ENCODE data around the gene OR2F1. TPM values are rescaled to one million over a fixed set of nuclear protein-coding genes. Genes with fewer than 3 reads are reported as not detected.

OR2F1 gene
- total and polyA plus RNA-seq, 10 of the 15 experiments (the other 5 are each of a cell fraction or from before 2014, with no cell fraction given), result not detected

DNA sequence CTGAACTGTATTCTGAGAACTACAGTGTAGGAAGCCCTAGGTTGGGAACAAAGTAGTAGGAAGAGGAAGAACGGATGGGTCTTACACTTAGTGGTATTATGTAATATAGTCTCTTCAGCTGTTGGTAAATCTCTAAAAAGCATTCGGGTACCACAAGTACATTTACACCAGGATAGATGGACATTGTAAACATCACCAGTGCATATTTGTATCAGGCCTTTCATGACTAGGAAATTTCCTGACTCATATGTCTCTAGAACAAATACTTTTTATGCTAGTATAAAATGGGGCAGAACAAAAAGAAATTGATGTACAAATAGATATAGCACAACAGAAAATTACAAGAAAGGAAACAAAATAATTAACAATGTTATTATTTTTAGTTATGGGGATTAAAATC, 23.9 kb downstream of the OR2F1 start:
- RAD21 ChIA-PET (ENCODE audit: unreplicated experiment), result no interaction called here
- no peak for ATAC-seq
- TF ChIP-seq, protein P1, sequence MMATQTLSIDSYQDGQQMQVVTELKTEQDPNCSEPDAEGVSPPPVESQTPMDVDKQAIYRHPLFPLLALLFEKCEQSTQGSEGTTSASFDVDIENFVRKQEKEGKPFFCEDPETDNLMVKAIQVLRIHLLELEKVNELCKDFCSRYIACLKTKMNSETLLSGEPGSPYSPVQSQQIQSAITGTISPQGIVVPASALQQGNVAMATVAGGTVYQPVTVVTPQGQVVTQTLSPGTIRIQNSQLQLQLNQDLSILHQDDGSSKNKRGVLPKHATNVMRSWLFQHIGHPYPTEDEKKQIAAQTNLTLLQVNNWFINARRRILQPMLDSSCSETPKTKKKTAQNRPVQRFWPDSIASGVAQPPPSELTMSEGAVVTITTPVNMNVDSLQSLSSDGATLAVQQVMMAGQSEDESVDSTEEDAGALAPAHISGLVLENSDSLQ (IDR thresholded peaks at IDR 0.05), result no peak
- TF ChIP-seq IKZF1 (conservative IDR thresholded peaks at IDR 0.05), result no peak
- TF ChIP-seq NR2C1 (IDR thresholded peaks at IDR 0.05), result no peak
- TF ChIP-seq, protein P2, sequence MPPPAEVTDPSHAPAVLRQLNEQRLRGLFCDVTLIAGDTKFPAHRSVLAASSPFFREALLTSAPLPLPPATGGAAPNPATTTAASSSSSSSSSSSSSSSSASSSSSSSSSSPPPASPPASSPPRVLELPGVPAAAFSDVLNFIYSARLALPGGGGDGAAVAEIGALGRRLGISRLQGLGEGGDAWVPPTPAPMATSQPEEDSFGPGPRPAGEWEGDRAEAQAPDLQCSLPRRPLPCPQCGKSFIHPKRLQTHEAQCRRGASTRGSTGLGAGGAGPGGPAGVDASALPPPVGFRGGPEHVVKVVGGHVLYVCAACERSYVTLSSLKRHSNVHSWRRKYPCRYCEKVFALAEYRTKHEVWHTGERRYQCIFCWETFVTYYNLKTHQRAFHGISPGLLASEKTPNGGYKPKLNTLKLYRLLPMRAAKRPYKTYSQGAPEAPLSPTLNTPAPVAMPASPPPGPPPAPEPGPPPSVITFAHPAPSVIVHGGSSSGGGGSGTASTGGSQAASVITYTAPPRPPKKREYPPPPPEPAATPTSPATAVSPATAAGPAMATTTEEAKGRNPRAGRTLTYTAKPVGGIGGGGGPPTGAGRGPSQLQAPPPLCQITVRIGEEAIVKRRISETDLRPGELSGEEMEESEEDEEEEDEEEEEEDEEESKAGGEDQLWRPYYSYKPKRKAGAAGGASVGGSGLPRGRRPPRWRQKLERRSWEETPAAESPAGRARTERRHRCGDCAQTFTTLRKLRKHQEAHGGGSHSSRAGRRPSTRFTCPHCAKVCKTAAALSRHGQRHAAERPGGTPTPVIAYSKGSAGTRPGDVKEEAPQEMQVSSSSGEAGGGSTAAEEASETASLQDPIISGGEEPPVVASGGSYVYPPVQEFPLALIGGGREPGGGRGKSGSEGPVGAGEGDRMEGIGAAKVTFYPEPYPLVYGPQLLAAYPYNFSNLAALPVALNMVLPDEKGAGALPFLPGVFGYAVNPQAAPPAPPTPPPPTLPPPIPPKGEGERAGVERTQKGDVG (CRISPR knock-in tag; IDR thresholded peaks at IDR 0.05), result no peak
- no peak for TF ChIP-seq CBFB (IDR thresholded peaks at IDR 0.05; ENCODE audit: low read depth)
- TF ChIP-seq TAF1 (IDR thresholded peaks at IDR 0.05; ENCODE audit: borderline replicate concordance, low read depth, low read length), result no peak
- no peak for TF ChIP-seq ZNF24 (IDR thresholded peaks at IDR 0.05)
- TF ChIP-seq MEF2A (IDR thresholded peaks at IDR 0.05; ENCODE audit: insufficient read depth, low read depth, low read length), result no peak
- no peak for TF ChIP-seq WRNIP1 (IDR thresholded peaks at IDR 0.05; ENCODE audit: borderline replicate concordance, low read depth, low read length)
- TF ChIP-seq CREM (IDR thresholded peaks at IDR 0.05; ENCODE audit: low read depth), result no peak
- TF ChIP-seq BACH1 (IDR thresholded peaks at IDR 0.05; ENCODE audit: borderline replicate concordance), result no peak
- TF ChIP-seq SP1 (IDR thresholded peaks at IDR 0.05; ENCODE audit: low read depth, low read length), result no peak
- TF ChIP-seq, protein P3, sequence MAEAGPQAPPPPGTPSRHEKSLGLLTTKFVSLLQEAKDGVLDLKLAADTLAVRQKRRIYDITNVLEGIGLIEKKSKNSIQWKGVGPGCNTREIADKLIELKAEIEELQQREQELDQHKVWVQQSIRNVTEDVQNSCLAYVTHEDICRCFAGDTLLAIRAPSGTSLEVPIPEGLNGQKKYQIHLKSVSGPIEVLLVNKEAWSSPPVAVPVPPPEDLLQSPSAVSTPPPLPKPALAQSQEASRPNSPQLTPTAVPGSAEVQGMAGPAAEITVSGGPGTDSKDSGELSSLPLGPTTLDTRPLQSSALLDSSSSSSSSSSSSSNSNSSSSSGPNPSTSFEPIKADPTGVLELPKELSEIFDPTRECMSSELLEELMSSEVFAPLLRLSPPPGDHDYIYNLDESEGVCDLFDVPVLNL (IDR thresholded peaks at IDR 0.05; ENCODE audit: low read depth, low read length), result no peak
- no peak for TF ChIP-seq HDAC2 (IDR thresholded peaks at IDR 0.05)
- no peak for TF ChIP-seq HDAC6 (IDR thresholded peaks at IDR 0.05; ENCODE audit: unreplicated experiment)
- TF ChIP-seq STAT3 (IDR thresholded peaks at IDR 0.05; ENCODE audit: low read depth, low read length), result no peak
- TF ChIP-seq, protein P4, sequence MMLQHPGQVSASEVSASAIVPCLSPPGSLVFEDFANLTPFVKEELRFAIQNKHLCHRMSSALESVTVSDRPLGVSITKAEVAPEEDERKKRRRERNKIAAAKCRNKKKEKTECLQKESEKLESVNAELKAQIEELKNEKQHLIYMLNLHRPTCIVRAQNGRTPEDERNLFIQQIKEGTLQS (IDR thresholded peaks at IDR 0.05; ENCODE audit: borderline replicate concordance, extremely low read depth, low read depth, low read length), result no peak
- no peak for TF ChIP-seq NR2C2 (IDR thresholded peaks at IDR 0.05; ENCODE audit: borderline replicate concordance, control insufficient read depth, insufficient read length, low read depth)

More for the DNA sequence above, 23.9 kb downstream of the OR2F1 start:
- FAIRE-seq, result no peak
- ChIA-PET SMC1A (ENCODE audit: uncharacterized antibody, unreplicated experiment) (interaction anchor here (0.6 kb wide), 1 partner anchor 245 kb away, joined by 3 read pairs; no protein-coding TSS in a partner anchor), POLR2A (no interaction called here), CTCF (no interaction called here)
- no peak overlapping the region for H3K4me3 ChIP-seq
- H3K36me3 ChIP-seq (ENCODE audit: control insufficient read depth in 2 of 2, insufficient read depth in 2 of 2, low read length in 1 of 2), result no peaks in the 10 kb centered on the region
- H3K9ac ChIP-seq (ENCODE audit: control insufficient read depth, insufficient read depth, low read length), result no peak overlapping the region
- H3K79me2 ChIP-seq (ENCODE audit: control insufficient read depth, insufficient read depth, low read length), result no peaks in the 10 kb centered on the region
- DNase-seq (ENCODE audit: low read depth, low spot score), result no peak
- in situ Hi-C loops (cut with MboI), result no loop called here
- H3K9me3 ChIP-seq (replicated peaks; ENCODE audit: control insufficient read depth, insufficient read depth, low read length), result no peaks in the 10 kb centered on the region; the same call in 2 of the 3 replicates
- WGBS (ENCODE audit: insufficient coverage, insufficient replicate concordance, low lambda C conversion rate, missing lambda C conversion rate), result 42% methylated on average over 2 of the region's 2 CpGs
- H3K27me3 ChIP-seq (replicated peaks in 1 of 2; ENCODE audit: control insufficient read depth in 2 of 2, insufficient read depth in 2 of 2, low read length in 1 of 2), result no peaks in the 10 kb centered on the region
- H3K4me1 ChIP-seq (ENCODE audit: control insufficient read depth, insufficient read depth, low read length), result no peaks in the 10 kb centered on the region
- intact Hi-C loops (cut with micrococcal nuclease; ENCODE audit: unreplicated experiment), result no loop called here
- H3K4me2 ChIP-seq (ENCODE audit: control insufficient read depth, insufficient read depth), result no peak overlapping the region
- H3K27ac ChIP-seq (ENCODE audit: control insufficient read depth, insufficient read depth), result no peak overlapping the region
- no peaks in the 10 kb centered on the region for H4K20me1 ChIP-seq (ENCODE audit: control insufficient read depth, insufficient read depth)
- H2AFZ ChIP-seq (ENCODE audit: control insufficient read depth, low read depth, low read length), result no peak overlapping the region
- BruUV-seq (replicated peaks), result no TSS peak
